Measurements from ENCODE around the gene CHST13.

The CHST13 gene

GRCh38 chr3:126523745-126524428 lies at the start of gene CHST13:
Gene CHST13 (plus strand): TSS chr3:126524155. CDS start chr3:126524333, 178 bp downstream.
- no peak for DNase-seq (ENCODE audit: low spot score)

- DNase-seq (ENCODE audit: low spot score) = no peak
These were observed 49.2 kb upstream of the CHST13 start for GRCh38 chr3:126474498-126475412.

- DNase-seq (ENCODE audit: low spot score) = peak; percentile 93
These were observed 48.4 kb upstream of the CHST13 start, which contains the start of gene ZXDC for GRCh38 chr3:126475413-126476114. Gene ZXDC (minus strand): TSS chr3:126475891. CDS start chr3:126475865, 26 bp downstream.

GRCh38 chr3:126476166-126477060 lies 47.5 kb upstream of the CHST13 start:
- DNase-seq (ENCODE audit: low spot score) = peak; percentile 84

GRCh38 chr3:126477061-126477380 lies 46.9 kb upstream of the CHST13 start:
- no peak for DNase-seq (ENCODE audit: low spot score)

GRCh38 chr3:126478581-126479310 lies 45.2 kb upstream of the CHST13 start:
- no peak for DNase-seq (ENCODE audit: low spot score)

GRCh38 chr3:126479642-126480041 lies 44.3 kb upstream of the CHST13 start:
- DNase-seq (ENCODE audit: low spot score) = no peak

GRCh38 chr3:126480206-126480605 lies 43.7 kb upstream of the CHST13 start:
- DNase-seq (ENCODE audit: low spot score) = no peak

- DNase-seq (ENCODE audit: low spot score) = no peak
These were observed 43.1 kb upstream of the CHST13 start for GRCh38 chr3:126480861-126481260.

- no peak for DNase-seq (ENCODE audit: low spot score)
These were observed 42.0 kb upstream of the CHST13 start for GRCh38 chr3:126481808-126482502.

- no peak for DNase-seq (ENCODE audit: low spot score)
These were observed 41.3 kb upstream of the CHST13 start for GRCh38 chr3:126482503-126483255.

GRCh38 chr3:126483321-126483761 lies 40.6 kb upstream of the CHST13 start:
- no peak for DNase-seq (ENCODE audit: low spot score)

- DNase-seq (ENCODE audit: low spot score) = no peak
These were observed 39.8 kb upstream of the CHST13 start for GRCh38 chr3:126484148-126484547.

GRCh38 chr3:126484662-126485061 lies 39.3 kb upstream of the CHST13 start:
- DNase-seq (ENCODE audit: low spot score) = no peak

GRCh38 chr3:126485176-126485897 lies 38.6 kb upstream of the CHST13 start:
- DNase-seq (ENCODE audit: low spot score) = no peak

GRCh38 chr3:126485956-126486355 lies 38.0 kb upstream of the CHST13 start:
- DNase-seq (ENCODE audit: low spot score) = no peak

- DNase-seq (ENCODE audit: low spot score) = no peak
These were observed 37.6 kb upstream of the CHST13 start for GRCh38 chr3:126486360-126486847.

GRCh38 chr3:126487151-126487771 lies 36.7 kb upstream of the CHST13 start:
- DNase-seq (ENCODE audit: low spot score) = no peak

Data from Ammon's horn (tissue), 1 donor.